Esophagus squamous epithelium (tissue), 5 donors: ENCODE measurements around the gene WDHD1. TPM values are rescaled to one million over a fixed set of nuclear protein-coding genes. Genes with fewer than 3 reads are reported as not detected.

ENCODE experiments used
- DNase-seq: peaks from one replicate; lab custom pipeline; 2025; lab: John Stamatoyannopoulos, UW
- H3K27ac ChIP-seq, 4 donors: fragments of 200-600 bp; sonication (generic); one replicate each; pipeline ENCODE4 v1.5.1; 2016 to 2019; ENCODE audit warnings: mild to moderate bottlenecking in 1 of 4
- H3K27me3 ChIP-seq, 4 donors: fragments of 200-600 bp; sonication (generic); 1 replicate in 3 of 4; 2 replicates in 1 of 4; pipeline versions ENCODE4 v1.5.1 to v1.6.0; 2017 to 2021; ENCODE audit warnings: antibody characterized with exemption in 1 of 4
- H3K36me3 ChIP-seq, 3 donors: fragments of 200-600 bp; sonication (generic); one replicate each; pipeline ENCODE4 v1.5.1; 2016 to 2019
- H3K4me1 ChIP-seq, 3 donors: fragments of 200-600 bp; sonication (generic); one replicate each; pipeline ENCODE4 v1.5.1; 2017 to 2019
- H3K4me3 ChIP-seq, 4 donors: fragments of 200-600 bp; sonication (generic); 1 replicate in 3 of 4; 2 replicates in 1 of 4; pipeline ENCODE4 v1.5.1; 2016 to 2019; ENCODE audit warnings: mild to moderate bottlenecking in 2 of 4, moderate library complexity in 1 of 4
- H3K9me3 ChIP-seq, 3 donors: fragments of 200-600 bp; sonication (generic); one replicate each; pipeline ENCODE4 v1.5.1; 2016 to 2019
- POLR2A ChIP-seq, 4 donors: fragments of 450-650 bp; IDR thresholded peaks; one replicate each; pipeline ENCODE4 v1.6.1; 2017; ENCODE audit warnings: antibody characterized with exemption in 4 of 4, mild to moderate bottlenecking in 4 of 4, moderate library complexity in 3 of 4
- WGBS, 2 donors: methylation state at CpG; one replicate each; pipeline ENCODE4 v1.1.5; 2018; 5-methylcytosine and 5-hydroxymethylcytosine counted together
- intact Hi-C: fragments of 100-400 bp; cut with DNase I; formaldehyde crosslinking; loops from one replicate; pipeline ENCODE4 v1.15.0; 2022
- total RNA-seq, 4 donors: library from RNA; depleted of rRNA; stranded (reverse); fragments of >200 nt; gene quantifications; one replicate each; pipeline ENCODE4 v1.1.0, GENCODE V29; 2016
- TF ChIP-seq, protein P1 (sequence below), 6 experiments: fragments of 450-650 bp in 4 of 6; fragments of 200-600 bp in 2 of 6; sonication (generic) in 2 of 6; IDR thresholded peaks; one replicate each; pipeline ENCODE4 v1.5.1; 2016 to 2019; ENCODE audit warnings: antibody characterized with exemption in 6 of 6, mild to moderate bottlenecking in 4 of 6, moderate library complexity in 4 of 6
- donor health status: DM: yes; HTN: yes; CAD: no.

The WDHD1 gene
- total RNA-seq, 4 donors from 2014 or later, result 0.80 to 7.0 (median 5.0) TPM

DNA sequence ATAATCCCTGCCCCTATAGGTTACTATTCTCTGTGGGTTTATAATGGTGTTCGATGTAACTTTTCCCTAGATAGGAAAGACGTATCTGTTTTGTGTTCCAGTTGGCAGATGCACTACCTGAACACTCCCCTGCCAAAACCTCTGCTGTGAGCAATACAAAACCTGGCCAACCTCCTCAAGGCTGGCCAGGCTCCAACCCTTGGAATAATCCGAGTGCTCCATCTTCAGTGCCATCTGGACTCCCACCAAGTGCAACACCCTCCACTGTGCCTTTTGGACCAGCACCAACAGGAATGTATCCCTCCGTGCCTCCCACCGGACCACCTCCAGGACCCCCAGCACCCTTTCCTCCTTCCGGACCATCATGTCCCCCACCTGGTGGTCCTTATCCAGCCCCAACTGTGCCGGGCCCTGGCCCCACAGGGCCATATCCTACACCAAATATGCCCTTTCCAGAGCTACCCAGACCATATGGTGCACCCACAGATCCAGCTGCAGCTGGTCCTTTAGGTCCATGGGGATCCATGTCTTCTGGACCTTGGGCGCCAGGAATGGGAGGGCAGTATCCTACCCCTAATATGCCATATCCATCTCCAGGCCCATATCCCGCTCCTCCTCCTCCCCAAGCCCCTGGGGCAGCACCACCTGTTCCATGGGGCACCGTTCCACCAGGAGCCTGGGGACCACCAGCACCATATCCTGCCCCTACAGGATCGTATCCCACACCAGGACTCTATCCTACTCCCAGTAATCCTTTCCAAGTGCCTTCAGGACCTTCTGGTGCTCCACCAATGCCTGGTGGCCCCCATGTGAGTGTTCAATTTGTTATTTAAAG, 35.8 kb upstream of the WDHD1 start:
- intact Hi-C loops, result no loop called here
- 57 to 58% methylated on average over 10 to 11 of the region's 11 CpGs for WGBS, 2 donors
- H3K36me3 ChIP-seq, result peaks cover 0 to 77% (median 12%) of the 10 kb centered on the region in 3 donors

DNA sequence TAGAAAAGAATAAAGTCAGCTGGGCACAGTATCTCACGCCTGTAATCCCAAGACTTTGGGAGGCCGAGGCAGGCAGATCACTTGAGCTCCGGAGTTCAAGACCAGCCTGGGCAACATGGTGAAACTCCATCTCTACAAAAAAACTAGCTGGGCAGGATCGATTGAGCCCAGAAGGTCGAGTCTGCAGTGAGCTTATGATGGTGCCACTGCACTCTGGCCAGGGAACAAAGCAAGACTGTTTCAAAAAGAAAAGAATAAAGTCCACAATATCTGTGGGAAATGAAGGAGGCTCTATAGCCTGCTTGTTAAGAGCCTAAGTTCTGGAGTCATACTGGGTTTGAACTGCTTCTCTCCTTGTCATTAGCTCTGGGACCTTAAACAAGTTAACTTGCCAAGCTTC, 32.4 kb upstream of the WDHD1 start:
- 86 to 96% methylated on average over 5 of the region's 5 CpGs for WGBS, 2 donors
- H3K4me3 ChIP-seq, result no peak overlapping the region
- intact Hi-C loops, result no loop called here
- no peak for DNase-seq
- no peaks in the 10 kb centered on the region for H3K9me3 ChIP-seq
- H3K27me3 ChIP-seq, result no peaks in the 10 kb centered on the region
- peaks cover 0 to 63% (median 12%) of the 10 kb centered on the region in 3 donors for H3K36me3 ChIP-seq
- TF ChIP-seq, protein P1, sequence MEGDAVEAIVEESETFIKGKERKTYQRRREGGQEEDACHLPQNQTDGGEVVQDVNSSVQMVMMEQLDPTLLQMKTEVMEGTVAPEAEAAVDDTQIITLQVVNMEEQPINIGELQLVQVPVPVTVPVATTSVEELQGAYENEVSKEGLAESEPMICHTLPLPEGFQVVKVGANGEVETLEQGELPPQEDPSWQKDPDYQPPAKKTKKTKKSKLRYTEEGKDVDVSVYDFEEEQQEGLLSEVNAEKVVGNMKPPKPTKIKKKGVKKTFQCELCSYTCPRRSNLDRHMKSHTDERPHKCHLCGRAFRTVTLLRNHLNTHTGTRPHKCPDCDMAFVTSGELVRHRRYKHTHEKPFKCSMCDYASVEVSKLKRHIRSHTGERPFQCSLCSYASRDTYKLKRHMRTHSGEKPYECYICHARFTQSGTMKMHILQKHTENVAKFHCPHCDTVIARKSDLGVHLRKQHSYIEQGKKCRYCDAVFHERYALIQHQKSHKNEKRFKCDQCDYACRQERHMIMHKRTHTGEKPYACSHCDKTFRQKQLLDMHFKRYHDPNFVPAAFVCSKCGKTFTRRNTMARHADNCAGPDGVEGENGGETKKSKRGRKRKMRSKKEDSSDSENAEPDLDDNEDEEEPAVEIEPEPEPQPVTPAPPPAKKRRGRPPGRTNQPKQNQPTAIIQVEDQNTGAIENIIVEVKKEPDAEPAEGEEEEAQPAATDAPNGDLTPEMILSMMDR (IDR thresholded peaks at IDR 0.05), result no peak
- TF ChIP-seq POLR2A (IDR thresholded peaks at IDR 0.05), result no peak
- no peak overlapping the region for H3K27ac ChIP-seq
- peaks cover 6 to 46% (median 10%) of the 10 kb centered on the region in 3 donors for H3K4me1 ChIP-seq

More for the DNA sequence above, 35.8 kb upstream of the WDHD1 start:
- Histone ChIP-seq H3K4me3 (no peak overlapping the region), H3K4me1 (peaks cover 0 to 29% (median 4%) of the 10 kb centered on the region in 3 donors), H3K27ac (peak overlapping the region in 2 of 4 donors; percentile 0 to 29), H3K27me3 (no peaks in the 10 kb centered on the region), H3K9me3 (no peaks in the 10 kb centered on the region)
- DNase-seq, result no peak
- TF ChIP-seq, protein P1 (IDR thresholded peaks at IDR 0.05), result no peak
- TF ChIP-seq POLR2A (IDR thresholded peaks at IDR 0.05), result no peak

DNA sequence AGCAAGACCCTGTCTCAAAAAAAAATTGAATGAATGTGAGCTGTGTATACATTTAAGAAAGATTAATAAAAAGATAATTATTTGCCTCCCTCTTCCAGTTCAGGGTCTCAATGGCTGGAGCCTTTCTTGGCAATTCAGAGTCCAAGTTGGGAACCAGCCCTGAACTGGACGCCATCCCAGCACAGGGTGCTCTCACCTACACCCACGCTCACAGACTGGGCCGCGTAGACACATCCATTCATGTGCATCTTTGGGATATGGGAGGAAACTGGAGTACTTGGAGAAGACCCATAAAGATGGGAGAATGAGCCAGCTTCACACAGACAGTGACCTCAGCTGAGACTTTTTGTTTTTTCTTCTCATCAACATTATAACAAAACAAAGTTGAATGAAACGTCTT, 31.0 kb upstream of the WDHD1 start:
- Histone ChIP-seq H3K9me3 (no peaks in the 10 kb centered on the region), H3K27me3 (no peaks in the 10 kb centered on the region), H3K4me3 (no peak overlapping the region), H3K36me3 (peaks cover 0 to 58% (median 6%) of the 10 kb centered on the region in 3 donors), H3K27ac (no peak overlapping the region), H3K4me1 (peaks cover 9 to 58% (median 20%) of the 10 kb centered on the region in 3 donors)
- intact Hi-C loops, result no loop called here
- no peak for DNase-seq
- TF ChIP-seq, protein P1 (IDR thresholded peaks at IDR 0.05), result no peak
- no peak for TF ChIP-seq POLR2A (IDR thresholded peaks at IDR 0.05)
- WGBS, 2 donors, result 82 to 96% methylated on average over 5 of the region's 5 CpGs

DNA sequence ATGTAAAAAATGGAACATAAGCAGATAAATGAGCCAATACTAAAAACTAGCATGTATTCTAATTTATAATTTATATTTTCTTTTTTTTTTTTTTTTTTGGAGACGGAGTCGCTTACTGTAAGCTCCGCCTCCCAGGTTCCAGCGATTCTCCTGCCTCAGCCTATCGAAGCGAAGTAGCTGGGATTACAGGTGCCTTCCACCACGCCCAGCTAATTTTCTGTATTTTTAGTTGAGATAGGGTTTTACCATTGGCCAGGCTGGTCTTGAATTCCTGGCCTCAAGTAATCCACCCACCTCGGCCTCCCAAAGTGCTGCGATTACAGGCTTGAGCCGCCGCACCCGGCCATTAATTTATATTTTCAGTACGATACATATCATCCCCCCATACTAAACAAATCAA, 27.2 kb upstream of the WDHD1 start:
- intact Hi-C loops, result no loop called here
- 94 to 97% methylated on average over 13 of the region's 13 CpGs for WGBS, 2 donors
- no peak for DNase-seq
- H3K27me3 ChIP-seq, result no peaks in the 10 kb centered on the region
- TF ChIP-seq, protein P1 (IDR thresholded peaks at IDR 0.05), result no peak
- no peak for TF ChIP-seq POLR2A (IDR thresholded peaks at IDR 0.05)
- no peaks in the 10 kb centered on the region for H3K9me3 ChIP-seq
- H3K27ac ChIP-seq, result no peak overlapping the region
- no peak overlapping the region for H3K4me3 ChIP-seq
- peaks cover 17 to 49% (median 22%) of the 10 kb centered on the region in 3 donors for H3K4me1 ChIP-seq
- peaks cover 0 to 38% (median 0%) of the 10 kb centered on the region in 3 donors for H3K36me3 ChIP-seq

DNA sequence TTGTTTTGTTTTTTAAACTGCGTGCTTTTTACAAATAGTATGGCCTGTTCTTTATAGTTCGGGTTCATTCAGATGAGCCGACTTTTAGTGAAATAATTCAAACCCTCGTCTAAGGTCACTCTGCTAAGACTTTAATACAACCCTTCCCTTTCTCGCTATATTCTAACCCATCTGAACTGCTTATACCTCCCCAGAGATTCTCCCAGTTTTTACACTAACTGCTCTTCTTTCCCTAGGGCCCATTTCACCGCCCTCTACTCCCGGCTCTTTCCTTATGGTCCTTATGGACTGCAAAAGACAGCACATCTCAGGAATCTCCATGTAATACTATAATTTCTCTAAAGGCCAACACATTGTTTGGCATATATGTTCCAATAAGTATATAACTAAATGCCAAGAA, 26.6 kb upstream of the WDHD1 start:
- DNase-seq, result no peak
- no peaks in the 10 kb centered on the region for H3K9me3 ChIP-seq
- WGBS, 2 donors, result 71 to 82% methylated on average over 7 of the region's 7 CpGs
- peaks cover 17 to 49% (median 22%) of the 10 kb centered on the region in 3 donors for H3K4me1 ChIP-seq
- no peaks in the 10 kb centered on the region for H3K27me3 ChIP-seq
- H3K4me3 ChIP-seq, result peak overlapping the region in 1 of 4 donors; percentile 88
- no peak for TF ChIP-seq POLR2A (IDR thresholded peaks at IDR 0.05)
- TF ChIP-seq, protein P1 (IDR thresholded peaks at IDR 0.05), result no peak
- intact Hi-C loops, result no loop called here
- H3K36me3 ChIP-seq, result peaks cover 0 to 35% (median 0%) of the 10 kb centered on the region in 3 donors
- peak overlapping the region in 1 of 4 donors; percentile 100 for H3K27ac ChIP-seq
